GM21423 (cell line): ENCODE data around the gene LIMCH1.
"Not testable (repeated sequence)": the region's sequence is repeated elsewhere in the genome, so short reads cannot be mapped to it uniquely, and the experiment has no call there.

Experiments used
- ATAC-seq: cut with Tn5 transposase; IDR thresholded peaks from one replicate; pipeline ENCODE4 v1.9.1; 2021; ENCODE audit warnings: mild to moderate bottlenecking, moderate library complexity; ENCODE audit not compliant: unreplicated experiment

The LIMCH1 gene

DNA sequence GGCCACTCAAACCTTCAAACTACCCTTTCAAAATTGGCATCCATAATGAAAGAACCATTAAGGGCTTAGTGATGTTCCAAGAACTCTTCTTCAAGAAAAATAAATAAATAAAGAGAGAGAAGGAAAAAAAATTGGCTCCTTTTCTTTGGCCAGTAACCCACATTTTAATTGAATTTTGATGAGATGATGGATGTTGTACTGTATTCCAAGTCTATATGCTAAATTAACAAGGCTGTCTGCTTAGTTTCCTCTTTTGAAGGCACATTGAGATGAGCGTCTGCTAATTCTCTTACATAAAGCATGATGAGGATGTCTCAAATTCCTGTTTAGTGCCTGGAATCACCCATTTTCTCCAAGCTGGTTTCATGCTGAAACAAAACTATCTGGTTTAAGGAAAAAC lies 177.2 kb downstream of the LIMCH1 start:
- no peak for ATAC-seq

DNA sequence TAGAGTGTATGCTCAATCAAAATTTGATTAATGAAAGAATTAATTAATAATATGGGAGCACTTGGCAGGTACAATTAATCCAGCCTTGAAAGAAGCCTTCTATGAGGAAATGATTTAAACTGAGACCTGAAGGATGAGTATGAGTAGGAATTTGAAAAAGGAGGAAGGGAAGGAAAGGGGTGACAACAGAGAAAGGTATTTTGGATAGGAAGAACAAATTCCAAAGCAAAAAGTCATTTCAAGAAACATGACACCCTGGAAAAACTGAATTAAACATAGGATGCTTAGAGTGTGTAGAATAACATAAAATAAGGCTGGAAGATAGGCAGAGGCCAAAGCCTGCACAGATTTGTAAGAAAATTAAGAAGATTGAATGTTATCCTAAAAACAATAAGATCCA lies 180.9 kb downstream of the LIMCH1 start:
- ATAC-seq = no peak

- no peak for ATAC-seq
These were observed 181.5 kb downstream of the LIMCH1 start for GRCh38 chr4:41719417-41719816.

- ATAC-seq = no peak
These were observed 184.2 kb downstream of the LIMCH1 start for GRCh38 chr4:41722181-41722580.

- no peak for ATAC-seq
These were observed 185.3 kb downstream of the LIMCH1 start for GRCh38 chr4:41723286-41723685.

GRCh38 chr4:41725254-41725653 lies 187.3 kb downstream of the LIMCH1 start:
- ATAC-seq = no peak

- ATAC-seq = no peak
These were observed 190.1 kb downstream of the LIMCH1 start for GRCh38 chr4:41727861-41728572.

DNA sequence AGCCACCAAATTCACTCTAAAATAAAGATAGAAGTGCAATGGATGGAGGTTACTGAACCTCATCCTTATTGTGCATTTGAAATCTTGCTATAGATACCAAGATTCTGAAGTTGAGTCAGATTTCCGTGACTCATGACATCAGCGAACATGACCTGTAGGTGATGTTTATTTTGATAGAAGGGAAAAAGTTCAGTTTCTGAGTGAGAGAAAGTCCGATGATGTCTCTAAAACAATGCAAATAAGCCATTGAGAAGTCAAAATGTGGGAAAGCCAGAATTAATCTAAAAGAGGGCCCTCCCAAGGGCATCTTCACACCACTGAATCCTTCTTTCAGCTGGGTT lies 190.6 kb downstream of the LIMCH1 start:
- ATAC-seq = no peak

- no peak for ATAC-seq
These were observed 193.7 kb downstream of the LIMCH1 start for GRCh38 chr4:41731569-41732126.

- no peak for ATAC-seq
These were observed 196.4 kb downstream of the LIMCH1 start for GRCh38 chr4:41734371-41734770.

GRCh38 chr4:41737491-41737890 lies 199.5 kb downstream of the LIMCH1 start:
- ATAC-seq = not testable (repeated sequence)

DNA sequence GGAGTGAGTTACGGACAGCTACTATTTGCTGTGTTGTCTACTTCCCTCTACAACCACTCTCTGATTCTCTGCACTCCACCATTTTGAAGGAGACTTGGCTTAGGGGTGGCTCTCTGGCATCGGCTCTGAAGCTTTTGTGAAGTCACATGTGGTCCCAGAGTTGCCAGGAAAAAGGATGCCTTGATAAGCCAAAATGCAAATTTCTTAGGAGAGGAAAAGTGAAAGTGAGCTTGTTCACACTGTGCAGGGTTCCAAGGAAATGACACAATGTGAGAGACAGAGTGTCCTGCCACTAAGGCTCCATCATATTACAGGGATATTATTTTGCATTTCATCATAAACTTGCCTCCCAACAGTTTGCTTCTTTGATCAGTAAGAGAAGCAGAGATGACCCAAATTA lies 203.4 kb downstream of the LIMCH1 start:
- ATAC-seq = no peak

- ATAC-seq = no peak
These were observed 206.8 kb downstream of the LIMCH1 start for GRCh38 chr4:41744572-41745291.

DNA sequence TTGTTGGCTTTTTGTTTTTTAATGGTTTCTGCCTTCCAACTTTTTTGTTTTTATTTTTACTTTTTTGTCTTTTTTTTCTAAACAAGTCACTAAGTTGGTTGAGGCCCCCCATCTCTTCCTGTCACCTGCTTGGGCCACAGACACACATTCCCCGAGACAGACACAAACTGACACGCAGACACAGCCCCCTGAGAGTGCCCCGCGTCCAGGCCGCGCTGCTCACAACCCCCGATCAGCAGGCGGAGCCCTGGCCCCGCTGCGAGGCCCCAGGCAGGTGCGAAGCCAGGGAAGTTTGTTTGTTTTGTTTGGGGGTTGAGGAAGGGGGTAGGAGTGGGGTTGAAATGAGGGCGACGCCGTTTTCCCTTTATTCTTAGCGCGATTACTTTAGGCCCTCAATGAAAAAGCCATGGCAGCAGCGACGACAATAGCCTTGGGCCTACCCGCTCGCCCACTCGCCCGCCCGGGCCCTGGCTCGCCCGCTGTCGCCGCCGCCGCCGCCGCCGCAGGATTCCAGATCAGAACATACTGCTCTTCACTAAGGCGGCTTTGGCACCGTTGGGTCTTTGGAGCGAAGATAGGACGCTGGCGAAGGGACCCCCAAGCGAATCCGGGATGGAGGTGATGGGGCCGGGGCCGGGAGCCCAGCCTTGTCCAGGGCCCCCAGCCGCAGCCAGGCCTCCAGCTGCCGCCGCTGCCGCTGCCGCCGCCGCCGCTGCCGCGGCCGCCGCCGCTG lies 207.5 kb downstream of the LIMCH1 start:
- no peak for ATAC-seq

DNA sequence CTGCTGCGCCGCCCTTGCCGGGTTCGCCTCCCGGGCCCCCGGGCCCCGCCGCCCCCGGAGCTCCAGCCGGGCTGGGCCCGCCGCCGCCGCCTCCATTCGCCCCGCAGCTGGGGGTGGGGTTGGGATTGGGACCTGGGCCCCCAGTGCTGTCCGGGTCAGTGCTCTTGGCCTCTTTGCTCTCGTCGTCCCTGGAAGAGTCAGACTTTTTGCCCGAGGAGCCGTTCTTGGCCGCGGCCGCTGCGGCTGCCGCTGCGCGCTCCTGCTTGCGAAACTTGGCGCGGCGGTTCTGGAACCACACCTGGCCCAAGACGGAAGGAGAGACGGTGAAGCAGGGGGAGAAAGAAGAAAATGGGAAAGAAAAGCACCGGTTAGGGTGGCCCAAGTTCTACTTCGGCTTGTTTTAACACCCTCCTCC lies 208.1 kb downstream of the LIMCH1 start:
- ATAC-seq = no peak

- ATAC-seq = no peak
These were observed 208.7 kb downstream of the LIMCH1 start for GRCh38 chr4:41746440-41747229.

GRCh38 chr4:41747230-41748055 lies 209.5 kb downstream of the LIMCH1 start:
- no peak for ATAC-seq

- ATAC-seq = no peak
These were observed 210.2 kb downstream of the LIMCH1 start for GRCh38 chr4:41748074-41748570.

GRCh38 chr4:41748571-41749475 lies 210.9 kb downstream of the LIMCH1 start, which contains the start of gene PHOX2B:
Gene PHOX2B, minus strand, starts transcription at chr4:41748725. Its CDS starts 115 bp downstream, at chr4:41748610.
- ATAC-seq = no peak
